CD4-positive, alpha-beta T cell treated with Interleukin-6 at 100 ng/mL for 8 hours (primary cell): ENCODE data around the gene MYRIP.
"Not testable (repeated sequence)": the region's sequence is repeated elsewhere in the genome, so short reads cannot be mapped to it uniquely, and the experiment has no call there.

Experiments used
- DNase-seq: peaks from one replicate; pipeline ENCODE4 v3.0.0-alpha.2; 2020; ENCODE audit warnings: mixed read lengths, low spot score

MYRIP gene

DNA sequence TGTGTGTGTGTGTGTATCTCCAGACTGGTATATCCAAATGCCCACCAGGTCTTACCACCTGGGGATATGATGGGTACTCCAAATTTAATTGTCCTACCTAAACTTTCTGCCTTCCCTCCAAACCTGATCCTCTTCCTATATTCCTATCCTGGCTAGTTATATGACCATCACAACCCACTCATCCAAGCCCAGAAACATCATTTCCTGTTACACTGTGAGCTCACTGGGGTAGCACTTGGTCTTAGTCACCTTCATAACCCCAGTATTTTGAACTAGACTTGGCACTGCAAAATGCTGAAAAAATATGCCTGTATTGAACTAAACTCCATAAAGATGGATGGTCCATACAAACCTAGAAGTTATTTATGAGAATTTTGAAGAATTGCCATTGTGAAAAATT lies 321.3 kb downstream of the MYRIP start:
- no peak for DNase-seq

DNA sequence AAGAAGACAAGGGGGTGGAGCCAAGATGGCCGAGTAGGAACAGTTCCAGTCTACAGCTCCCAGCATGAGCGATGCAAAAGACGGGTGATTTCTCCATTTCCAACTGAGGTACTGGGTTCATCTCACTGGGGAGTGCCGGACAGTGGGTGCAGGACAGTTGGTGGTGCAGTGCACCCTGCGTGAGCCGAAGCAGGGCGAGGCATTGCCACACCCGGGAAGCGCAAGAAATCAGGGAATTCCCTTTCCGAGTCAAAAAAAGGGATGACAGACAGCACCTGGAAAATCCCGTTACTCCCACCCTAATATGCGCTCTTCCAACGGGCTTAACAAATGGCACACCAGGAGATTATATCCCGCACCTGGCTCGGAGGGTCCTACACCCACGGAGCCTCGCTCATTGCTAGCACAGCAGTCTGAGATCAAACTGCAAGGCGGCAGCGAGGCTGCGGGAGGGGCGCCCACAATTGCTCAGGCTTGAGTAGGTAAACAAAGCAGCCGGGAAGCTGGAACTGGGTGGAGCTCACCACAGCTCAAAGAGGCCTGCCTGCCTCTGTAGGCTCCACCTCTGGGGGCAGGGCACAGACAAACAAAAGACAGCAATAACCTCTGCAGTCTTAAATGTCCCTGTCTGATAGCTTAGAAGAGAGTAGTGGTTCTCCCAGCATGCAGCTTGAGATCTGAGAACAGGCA lies 324.6 kb downstream of the MYRIP start:
- not testable (repeated sequence) for DNase-seq

GRCh38 chr3:40137591-40138295 lies 328.3 kb downstream of the MYRIP start:
- DNase-seq = no peak

DNA sequence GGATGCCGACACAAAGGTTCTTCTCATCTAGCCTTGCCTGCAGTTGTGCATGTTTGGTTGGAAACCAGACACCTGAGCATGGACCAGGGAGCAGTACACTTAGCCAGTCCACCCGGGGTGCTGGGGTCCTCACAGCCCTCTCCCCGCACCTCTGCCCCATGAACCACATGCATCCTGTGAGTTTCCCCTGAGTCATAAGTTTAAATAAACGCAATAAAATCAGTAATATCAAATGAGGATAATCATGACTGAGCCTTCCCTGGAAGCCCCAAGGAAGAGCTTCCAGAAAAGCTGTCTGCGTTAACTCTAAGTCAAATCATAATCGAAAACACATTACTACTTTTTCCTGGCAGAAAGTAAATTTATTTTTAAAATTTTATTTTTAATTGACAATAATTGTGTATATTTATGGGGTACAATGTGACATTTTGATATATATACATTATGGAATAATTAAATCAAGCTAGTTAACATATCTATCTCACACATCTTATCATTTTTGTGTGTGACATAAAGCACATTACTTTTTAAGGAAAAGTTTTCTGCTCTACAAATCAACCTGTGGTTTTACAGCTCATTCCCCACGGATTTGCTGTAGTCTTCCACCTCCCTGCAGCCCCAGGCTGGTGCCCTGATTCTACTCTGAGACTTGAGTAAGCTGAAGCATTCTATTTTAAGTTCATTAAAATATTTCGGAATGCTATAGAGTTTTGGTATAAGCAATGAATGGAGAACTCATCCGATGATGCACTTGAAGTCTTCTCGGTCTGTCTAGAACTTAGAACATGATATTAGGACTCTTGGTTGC lies 334.1 kb downstream of the MYRIP start:
- no peak for DNase-seq

DNA sequence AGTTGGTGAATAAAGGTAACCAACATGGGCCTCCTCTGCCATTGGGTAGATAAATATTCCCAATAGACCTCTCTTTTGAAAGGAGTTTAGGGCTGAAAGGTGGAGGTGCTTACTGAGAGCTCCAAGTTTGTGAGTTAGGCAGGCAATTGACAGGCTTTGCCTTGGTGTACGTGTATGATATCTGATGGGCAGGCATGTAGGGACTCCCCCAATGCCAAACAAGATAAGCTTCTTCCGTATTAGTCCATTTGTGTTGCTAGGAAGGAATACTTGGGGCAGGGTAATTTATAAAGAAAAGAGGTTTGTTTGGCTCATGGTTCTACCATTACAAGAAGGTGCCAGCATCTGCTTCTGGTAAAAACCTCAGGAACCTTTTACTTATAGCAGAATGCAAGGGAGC lies 339.4 kb downstream of the MYRIP start:
- DNase-seq = no peak

DNA sequence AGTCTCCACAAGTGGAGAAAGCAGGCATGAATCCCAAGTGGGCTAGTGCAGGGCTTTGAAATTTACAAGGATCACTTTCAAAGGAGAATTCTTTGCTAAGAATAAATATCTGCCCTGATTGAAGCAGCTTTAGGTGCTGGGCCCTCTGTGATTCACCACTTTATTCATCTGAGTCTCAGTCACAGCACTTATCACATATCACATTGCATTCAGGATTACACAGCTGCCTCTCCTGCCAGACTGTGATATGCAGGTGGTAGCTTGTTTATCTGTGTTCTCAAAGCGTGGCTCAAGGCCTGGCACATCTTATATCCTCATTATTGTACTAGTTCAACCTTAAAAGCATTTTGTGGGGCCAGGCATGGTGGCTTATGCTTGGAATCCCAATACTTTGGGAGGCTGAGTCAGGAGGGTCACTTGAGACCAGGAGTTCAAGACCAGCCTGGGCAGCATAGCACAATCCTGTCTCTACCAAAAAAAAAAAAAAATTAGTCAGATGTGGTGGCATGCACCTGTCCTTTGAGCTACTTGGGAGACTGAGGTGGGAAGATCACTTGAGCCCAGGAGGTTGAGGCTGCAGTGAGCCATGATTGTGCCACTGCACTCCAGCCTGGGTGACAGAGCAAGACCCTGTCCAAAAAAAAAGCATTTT lies 343.2 kb downstream of the MYRIP start:
- no peak for DNase-seq

DNA sequence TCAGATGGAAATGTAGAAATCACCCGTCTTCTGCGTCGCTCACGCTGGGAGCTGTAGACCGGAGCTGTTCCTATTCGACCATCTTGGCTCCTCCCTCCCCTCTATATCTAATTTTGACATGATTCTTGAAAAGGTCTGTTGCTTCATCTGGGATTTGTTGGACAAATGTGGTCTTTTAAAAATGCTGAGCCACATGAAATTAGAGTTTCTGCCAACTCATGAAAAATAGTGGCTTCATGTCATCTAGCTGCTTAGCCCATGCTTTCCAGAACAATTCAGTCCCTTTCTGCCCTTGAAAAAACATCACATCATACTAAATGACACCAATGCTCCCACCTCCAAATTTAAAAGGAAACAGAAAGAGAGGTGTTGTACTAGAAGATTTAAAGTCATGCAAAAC lies 351.5 kb downstream of the MYRIP start:
- no peak for DNase-seq

- no peak for DNase-seq
Observed at GRCh38 chr3:40162616-40163015, 353.2 kb downstream of the MYRIP start.

DNA sequence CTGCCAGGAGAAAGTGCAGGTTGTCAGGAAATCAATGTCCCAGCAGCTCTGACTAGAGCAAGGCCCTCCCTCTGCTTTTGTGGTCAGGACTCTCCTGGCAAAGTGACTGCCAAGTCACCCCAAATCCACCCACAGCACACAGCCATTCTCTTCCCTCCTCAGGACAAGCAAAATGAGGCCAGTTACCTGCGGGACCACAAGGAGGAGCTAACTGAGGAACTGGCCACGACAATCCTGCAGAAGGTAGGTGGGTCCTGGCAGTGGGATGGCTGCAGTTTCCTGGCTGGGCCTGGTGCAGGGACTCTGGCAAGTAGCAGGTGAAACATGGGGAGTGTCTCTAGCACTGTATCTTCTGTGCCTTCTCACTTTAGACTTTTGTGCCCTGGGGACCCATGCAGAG lies 357.6 kb downstream of the MYRIP start:
- DNase-seq = no peak

DNA sequence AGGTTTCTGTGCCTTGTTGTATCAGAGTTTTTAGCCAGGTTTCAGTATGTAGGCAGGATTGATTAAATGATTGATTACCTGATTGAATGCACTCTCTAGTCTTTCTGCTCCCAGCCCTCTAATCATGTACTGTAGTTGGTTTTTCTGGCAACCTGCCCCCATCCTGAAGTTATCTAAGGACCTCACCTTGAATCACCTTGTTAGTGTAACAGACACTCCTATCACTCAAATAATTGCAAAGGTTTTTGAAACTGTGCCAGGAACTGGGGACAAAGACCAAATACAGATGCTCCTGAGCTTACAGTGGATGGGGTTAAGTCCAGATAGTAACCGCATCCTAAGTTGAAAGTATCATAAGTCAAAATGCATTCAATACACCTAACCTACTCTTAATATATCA lies 358.5 kb downstream of the MYRIP start:
- no peak for DNase-seq

DNA sequence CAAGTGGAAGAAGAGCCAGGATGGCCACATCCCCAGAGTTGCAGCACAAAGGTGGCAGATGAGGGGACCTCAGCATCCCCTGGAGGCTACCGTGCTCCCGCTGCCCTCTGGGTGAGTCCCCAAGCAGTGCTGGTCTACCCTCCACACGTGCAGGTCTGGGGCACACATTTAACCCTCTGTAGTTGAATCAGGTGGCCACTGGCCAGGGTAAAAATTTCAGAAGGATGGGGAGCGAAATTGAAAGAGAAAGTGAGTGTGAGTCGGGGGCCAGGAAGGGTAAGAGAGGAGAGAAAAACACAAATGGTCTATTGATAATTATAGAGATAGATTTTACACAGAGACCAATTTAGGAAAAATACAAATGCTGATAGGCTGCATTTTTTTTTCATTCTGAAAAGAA lies 360.6 kb downstream of the MYRIP start:
- DNase-seq = no peak

DNA sequence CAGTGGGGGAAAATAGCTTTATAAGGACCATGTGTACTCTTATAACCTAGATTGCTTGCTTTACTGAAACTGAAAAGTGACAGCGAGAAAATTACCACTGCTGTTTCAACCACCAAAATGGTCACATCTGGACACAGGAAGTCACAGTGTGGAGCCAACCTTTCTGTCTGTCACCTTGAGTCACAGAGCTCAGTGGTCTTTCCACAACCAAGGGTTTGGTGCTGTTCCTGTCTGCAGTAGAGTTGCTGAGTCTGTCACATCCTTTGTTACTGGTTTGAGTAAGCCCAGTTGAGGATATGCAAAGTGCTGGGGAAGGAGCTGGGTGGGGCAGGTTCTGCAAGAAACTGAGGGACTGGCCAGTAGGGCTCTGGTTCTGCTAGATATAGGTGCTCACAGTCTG lies 361.0 kb downstream of the MYRIP start:
- DNase-seq = no peak

GRCh38 chr3:40172560-40172959 lies 363.2 kb downstream of the MYRIP start:
- no peak for DNase-seq

GRCh38 chr3:40173227-40173721 lies 363.9 kb downstream of the MYRIP start:
- DNase-seq = no peak

DNA sequence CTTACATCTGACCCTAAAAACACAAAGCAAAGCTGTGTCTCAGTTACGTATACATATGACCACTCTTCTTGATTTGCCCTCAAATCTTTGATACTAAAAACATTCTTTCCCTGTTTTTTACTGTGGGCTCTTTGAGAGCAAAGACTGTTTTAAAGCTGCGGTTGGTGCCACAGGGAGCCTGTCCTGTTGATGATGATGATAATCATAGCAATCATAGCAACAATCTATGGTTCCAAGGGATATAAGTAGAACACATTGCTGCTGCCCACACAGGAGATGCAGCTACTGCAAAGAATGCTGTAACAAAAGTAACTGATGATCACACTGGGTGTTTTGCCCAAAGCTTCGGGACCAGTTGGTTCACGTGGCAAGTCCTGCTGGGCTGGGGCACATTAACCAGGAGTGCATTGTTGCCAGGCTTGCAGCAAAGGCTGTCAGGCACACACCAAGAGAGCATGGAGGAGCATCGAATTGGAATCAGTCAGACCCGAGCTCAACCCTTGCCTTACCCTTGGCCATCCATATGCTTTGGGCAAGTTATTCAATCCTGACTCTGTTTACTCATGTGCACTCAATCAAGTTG lies 368.7 kb downstream of the MYRIP start:
- DNase-seq = no peak

- peak; percentile 23 for DNase-seq
Observed at GRCh38 chr3:40179016-40179415, 369.6 kb downstream of the MYRIP start.

DNA sequence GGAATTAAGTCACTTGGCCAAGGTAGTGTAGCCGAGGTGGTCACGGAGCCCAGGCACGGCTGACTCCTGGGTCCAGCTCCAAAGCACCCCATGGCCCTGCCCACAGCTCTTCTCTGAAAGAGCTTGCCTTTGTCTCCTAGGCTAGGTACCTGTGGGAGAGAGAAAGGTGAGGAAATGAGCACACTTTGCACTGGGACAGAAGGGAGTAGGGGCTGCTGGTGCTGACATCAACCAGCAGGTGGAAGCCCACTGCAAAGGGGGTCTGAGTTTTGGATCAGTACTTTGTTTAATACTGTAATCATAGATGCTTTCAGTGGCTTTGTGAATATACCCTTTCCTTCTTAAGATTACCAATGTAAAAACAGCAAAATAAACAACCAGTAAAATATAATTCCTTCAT lies 371.8 kb downstream of the MYRIP start:
- no peak for DNase-seq

DNA sequence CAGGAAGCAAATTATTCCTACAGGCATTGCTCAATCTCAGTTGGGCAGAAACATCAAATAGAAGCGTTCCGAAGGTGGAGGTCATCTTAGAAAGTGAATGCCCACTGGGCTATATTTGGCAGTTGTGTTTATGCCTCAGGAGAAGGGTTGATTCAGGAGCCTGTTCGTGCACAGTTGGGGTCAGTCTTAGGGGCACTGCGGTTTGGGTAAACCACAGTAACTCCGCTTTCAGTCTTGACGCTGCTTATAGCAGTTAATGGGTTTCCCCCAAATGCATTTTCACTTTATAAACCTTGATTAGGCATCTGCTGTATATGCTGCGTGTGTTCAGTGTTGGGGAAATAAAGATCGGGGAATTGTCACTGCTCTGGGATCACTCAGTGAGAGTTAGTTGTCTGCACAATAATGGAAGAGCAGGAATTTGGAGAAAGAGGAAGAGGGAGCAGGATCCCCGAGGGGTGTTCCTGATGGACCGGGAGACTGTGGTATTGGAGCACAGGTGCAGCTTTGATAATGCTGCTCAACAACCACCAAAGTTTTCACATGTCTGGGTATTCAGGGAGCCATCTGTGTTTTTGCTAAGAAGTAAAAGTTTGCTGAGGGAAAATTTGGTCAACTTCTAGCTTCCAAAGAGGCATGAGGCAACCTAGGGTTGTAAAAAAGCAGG lies 375.8 kb downstream of the MYRIP start:
- no peak for DNase-seq

- no peak for DNase-seq
Observed at GRCh38 chr3:40186508-40186907, 377.1 kb downstream of the MYRIP start.

DNA sequence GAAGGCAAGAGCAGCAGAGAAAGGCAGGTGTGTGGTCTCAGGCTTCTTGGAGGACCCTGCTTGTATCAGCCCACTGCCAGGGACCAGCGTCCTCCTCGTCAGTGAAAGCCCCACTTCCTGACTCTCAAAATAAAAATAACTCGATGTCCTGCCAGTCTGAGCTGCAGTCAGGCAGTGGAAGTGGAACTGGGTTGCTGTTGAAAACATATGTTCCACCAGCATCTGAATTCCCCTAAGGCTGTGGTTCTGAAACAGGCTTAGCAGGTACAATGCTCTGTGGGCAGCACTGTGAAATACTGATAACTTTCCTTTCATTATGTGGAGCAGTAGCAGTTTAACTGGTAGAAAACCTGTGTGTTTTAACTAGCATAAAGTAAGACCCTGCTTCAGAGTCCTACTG lies 378.5 kb downstream of the MYRIP start:
- DNase-seq = no peak

DNA sequence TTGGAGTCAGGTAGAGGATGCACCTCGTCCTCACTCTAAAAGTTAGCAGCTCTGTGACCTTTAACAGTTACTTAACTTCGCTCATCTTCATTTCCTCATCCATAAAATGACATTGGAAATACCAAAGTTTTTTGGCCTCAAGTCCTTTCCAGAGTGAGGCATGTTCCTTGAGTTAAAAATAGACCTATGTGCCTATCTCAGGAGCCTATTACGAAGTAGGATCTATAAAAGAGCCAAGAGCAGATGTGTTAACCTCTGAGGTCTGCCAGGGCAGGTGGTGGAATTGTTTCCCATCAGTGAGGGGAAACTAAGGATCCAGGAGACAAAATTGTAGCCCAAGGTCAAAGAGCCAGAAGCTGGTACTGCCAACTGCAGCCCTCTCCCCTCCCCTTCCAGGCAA lies 379.7 kb downstream of the MYRIP start:
- DNase-seq = no peak
